NB4 (cell line): ENCODE data around the gene TAPBPL.

Source experiments
- DNase-seq: peaks from one replicate; pipeline ENCODE4 v3.0.0; 2010; ENCODE audit warnings: low read depth
- H3K4me3 ChIP-seq: one replicate; pipeline ENCODE4 v1.5.1; 2011; ENCODE audit warnings: mild to moderate bottlenecking, low read depth, low read length, moderate library complexity
- MYC ChIP-seq: IDR thresholded peaks from 2 replicates; pipeline ENCODE4 v1.6.1; 2011; ENCODE audit warnings: low read depth, low read length
- POLR2A ChIP-seq: IDR thresholded peaks from 2 replicates; pipeline ENCODE4 v1.6.1; 2011; ENCODE audit warnings: mild to moderate bottlenecking; ENCODE audit not compliant: insufficient read length; ENCODE audit errors: extremely low read depth
- TF ChIP-seq, protein P1 (sequence below): IDR thresholded peaks from 2 replicates; pipeline ENCODE4 v1.6.1; 2011; ENCODE audit warnings: low read depth, low read length
- TF ChIP-seq, protein P2 (sequence below): IDR thresholded peaks from one replicate; pipeline ENCODE4 v1.5.1; 2012; ENCODE audit warnings: low read depth, low read length

TAPBPL gene

DNA sequence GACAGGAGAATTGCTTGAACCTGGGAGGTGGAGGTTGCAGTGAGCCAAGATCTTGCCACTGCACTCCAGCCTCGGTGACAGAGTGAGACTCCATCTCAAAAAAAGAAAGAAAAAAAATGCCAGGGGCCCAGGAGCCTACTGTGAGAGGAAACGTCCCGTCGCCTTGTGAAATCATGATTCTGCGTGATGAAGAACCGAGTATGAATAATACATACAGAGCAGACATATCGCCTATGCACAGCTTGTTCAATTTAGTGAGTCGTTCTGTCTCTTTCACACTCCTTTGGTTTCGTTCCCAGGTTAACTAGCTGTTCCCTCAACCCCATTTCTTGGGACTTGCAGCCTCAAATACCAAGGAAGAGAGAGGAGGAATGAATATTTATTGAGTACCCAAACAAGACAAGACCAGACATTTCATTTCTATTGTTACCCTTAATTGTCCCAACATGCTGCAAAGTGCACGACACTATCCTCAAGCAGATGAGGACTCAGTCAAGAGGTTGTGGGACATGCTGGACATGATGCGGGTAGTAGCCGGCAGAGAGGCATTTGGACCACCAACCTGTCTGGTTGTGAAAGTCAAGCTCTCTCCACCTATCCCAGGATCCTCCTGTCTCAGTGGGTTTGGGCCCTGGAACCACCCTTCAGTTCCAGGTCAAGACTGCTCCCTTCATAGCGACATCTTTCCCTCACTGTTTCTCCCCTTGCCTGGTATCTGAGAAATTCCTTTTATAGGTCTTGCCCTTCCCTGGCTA, 15.7 kb upstream of the TAPBPL start:
- no peak for TF ChIP-seq POLR2A
- no peak for TF ChIP-seq MYC
- TF ChIP-seq, protein P1, sequence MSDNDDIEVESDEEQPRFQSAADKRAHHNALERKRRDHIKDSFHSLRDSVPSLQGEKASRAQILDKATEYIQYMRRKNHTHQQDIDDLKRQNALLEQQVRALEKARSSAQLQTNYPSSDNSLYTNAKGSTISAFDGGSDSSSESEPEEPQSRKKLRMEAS: no peak
- TF ChIP-seq, protein P2, sequence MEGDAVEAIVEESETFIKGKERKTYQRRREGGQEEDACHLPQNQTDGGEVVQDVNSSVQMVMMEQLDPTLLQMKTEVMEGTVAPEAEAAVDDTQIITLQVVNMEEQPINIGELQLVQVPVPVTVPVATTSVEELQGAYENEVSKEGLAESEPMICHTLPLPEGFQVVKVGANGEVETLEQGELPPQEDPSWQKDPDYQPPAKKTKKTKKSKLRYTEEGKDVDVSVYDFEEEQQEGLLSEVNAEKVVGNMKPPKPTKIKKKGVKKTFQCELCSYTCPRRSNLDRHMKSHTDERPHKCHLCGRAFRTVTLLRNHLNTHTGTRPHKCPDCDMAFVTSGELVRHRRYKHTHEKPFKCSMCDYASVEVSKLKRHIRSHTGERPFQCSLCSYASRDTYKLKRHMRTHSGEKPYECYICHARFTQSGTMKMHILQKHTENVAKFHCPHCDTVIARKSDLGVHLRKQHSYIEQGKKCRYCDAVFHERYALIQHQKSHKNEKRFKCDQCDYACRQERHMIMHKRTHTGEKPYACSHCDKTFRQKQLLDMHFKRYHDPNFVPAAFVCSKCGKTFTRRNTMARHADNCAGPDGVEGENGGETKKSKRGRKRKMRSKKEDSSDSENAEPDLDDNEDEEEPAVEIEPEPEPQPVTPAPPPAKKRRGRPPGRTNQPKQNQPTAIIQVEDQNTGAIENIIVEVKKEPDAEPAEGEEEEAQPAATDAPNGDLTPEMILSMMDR: no peak
- H3K4me3 ChIP-seq: no peak overlapping the region
- no peak for DNase-seq

DNA sequence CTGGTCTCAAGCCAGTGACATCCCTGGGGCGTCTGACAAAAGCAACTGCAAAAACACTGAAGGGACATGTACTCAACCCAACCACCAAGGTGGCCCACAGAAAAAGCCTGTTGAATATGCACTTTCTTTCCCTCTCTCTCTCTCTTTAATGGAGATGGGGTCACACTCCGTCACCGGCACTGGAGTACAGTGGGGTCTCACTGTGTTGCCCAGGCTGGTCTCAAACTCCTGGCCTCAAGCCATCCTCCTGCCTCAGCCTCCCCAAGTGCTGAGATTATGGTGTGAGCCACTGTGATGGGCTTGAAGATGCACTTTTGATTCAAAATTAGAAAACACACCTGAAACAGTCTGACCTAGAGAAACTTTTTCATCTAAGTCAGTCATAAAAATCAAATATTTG, 14.3 kb upstream of the TAPBPL start:
- TF ChIP-seq POLR2A (no peak), MYC (no peak)
- no peak overlapping the region for H3K4me3 ChIP-seq
- no peak for DNase-seq

DNA sequence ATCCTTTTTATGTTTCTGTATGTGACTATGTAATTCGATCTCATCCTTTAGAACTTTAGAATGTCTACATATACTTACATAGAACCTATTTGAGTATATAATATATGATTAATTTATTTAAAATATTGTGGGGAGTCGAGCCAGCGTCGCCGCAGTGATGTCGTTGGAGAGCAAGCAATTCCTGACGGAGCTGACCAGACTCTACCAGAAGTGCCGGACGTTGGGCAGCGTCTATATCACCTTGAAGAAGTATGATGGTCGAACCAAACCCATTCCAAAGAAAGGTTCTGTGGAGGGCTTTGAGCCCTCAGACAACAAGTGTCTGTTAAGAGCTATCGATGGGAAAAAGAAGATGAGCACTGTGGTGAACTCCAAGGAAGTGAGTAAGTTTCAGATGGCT, 13.5 kb upstream of the TAPBPL start:
- TF ChIP-seq, protein P2: no peak
- TF ChIP-seq POLR2A: no peak
- TF ChIP-seq, protein P1: no peak
- no peak for TF ChIP-seq MYC
- no peak overlapping the region for H3K4me3 ChIP-seq
- DNase-seq: no peak

DNA sequence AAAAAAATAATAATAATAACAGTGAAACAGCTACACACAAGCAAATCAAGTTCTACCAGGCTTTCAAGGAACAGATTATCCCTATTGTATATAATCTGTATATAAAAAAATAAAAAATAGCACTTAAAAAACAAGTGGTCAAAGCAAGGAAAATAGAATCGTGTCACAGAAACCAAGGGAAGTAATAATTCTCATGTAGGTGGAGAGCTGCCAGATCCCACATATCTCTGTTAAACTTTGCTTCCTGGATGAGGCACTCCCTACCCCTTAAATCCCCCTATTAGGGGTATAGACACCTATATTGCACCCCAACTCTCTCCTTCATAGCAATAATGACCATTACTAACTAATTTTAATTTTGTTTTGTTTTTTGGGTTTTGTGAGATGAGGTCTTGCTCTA, 11.5 kb upstream of the TAPBPL start:
- no peak overlapping the region for H3K4me3 ChIP-seq
- TF ChIP-seq, protein P1: no peak
- TF ChIP-seq, protein P2: no peak
- no peak for TF ChIP-seq MYC
- no peak for TF ChIP-seq POLR2A
- no peak for DNase-seq

DNA sequence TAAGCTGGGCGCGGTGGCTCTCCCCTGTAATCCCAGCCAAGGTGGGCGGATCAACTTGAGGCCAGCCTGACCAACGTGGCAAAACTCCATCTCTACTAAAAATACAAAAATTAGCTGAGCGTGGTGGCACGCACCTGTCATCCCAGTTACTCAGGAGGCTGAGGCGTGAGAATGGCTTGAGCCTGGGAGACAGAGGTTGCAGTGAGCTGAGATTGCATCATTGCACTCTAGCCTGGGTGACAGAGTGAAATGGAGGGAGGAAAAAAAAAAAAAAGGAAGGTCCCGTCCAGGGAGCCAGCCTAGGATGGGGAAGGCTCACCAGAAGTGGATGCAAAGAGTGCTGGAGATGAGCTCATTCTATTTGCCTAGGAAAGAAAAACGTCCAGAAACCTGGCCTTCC, 9.0 kb upstream of the TAPBPL start:
- no peak for DNase-seq
- TF ChIP-seq, protein P1: no peak
- TF ChIP-seq, protein P2: no peak
- TF ChIP-seq POLR2A: no peak
- TF ChIP-seq MYC: no peak
- no peak overlapping the region for H3K4me3 ChIP-seq

DNA sequence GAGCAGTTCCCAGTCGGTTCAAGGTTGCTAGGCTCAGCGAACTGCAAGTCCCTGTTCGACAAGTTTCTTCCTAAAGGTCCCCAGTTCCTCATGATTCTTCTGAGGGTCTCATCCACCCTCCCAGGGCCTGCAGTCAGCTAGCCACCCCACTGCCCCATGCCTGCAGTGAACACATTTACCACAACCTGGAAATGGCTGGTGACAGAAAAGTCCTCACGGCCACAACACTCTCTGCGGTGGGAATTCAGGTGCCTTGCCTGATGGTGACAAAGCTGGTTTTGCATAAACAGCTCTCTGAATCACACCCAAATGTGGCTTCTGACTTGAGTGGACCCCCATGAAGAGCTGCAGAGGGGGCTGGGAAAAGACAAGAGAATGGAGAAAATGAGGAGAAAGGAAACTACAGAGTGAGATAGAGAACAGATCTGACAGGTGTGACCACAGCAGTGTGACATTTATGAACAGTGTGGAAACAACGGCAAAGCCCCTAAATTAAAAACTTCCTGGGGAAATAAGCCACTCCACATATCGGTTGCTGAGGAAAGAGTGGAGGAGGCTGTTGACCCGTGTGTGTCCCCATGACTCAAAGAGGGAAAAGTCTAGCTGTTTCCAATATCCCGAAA, 8.4 kb upstream of the TAPBPL start:
- TF ChIP-seq, protein P1: no peak
- TF ChIP-seq POLR2A (no peak), MYC (no peak)
- TF ChIP-seq, protein P2: no peak
- no peak for DNase-seq
- H3K4me3 ChIP-seq: no peak overlapping the region
